ENCODE data around the gene TTC8. TPM values are rescaled to one million over a fixed set of nuclear protein-coding genes. Genes with fewer than 3 reads are reported as not detected.
A peak's percentile ranks its signal among the peaks of the same experiment; 100 is the strongest.

The TTC8 gene
- total RNA-seq, 4 donors from 2014 or later, result 5.1 to 22.3 (median 13.8) TPM

DNA sequence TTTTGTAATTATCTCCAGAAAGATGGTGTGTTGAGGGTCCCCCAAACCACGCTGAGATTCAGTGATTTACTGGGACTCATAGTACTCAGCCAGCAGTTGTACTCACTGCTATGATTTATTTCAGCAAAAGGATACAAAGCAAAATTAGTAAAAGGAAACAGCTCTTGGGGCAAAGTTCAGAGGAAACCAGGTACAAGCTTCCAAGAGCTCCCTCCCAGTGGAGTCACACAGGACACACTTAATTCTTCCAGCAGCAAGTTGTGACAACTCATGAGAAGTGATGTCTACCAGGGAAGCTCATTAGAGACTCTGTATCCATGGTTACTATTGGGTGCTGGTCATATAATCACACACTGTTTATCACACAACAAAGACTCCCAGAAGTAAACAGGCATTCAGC is 38.7 kb downstream of the TTC8 start:
- TF ChIP-seq, protein P1, sequence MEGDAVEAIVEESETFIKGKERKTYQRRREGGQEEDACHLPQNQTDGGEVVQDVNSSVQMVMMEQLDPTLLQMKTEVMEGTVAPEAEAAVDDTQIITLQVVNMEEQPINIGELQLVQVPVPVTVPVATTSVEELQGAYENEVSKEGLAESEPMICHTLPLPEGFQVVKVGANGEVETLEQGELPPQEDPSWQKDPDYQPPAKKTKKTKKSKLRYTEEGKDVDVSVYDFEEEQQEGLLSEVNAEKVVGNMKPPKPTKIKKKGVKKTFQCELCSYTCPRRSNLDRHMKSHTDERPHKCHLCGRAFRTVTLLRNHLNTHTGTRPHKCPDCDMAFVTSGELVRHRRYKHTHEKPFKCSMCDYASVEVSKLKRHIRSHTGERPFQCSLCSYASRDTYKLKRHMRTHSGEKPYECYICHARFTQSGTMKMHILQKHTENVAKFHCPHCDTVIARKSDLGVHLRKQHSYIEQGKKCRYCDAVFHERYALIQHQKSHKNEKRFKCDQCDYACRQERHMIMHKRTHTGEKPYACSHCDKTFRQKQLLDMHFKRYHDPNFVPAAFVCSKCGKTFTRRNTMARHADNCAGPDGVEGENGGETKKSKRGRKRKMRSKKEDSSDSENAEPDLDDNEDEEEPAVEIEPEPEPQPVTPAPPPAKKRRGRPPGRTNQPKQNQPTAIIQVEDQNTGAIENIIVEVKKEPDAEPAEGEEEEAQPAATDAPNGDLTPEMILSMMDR (IDR thresholded peaks at IDR 0.05), result no peak
- no peak for TF ChIP-seq POLR2A (IDR thresholded peaks at IDR 0.05)
- H3K27ac ChIP-seq, result no peak overlapping the region
- no peak for DNase-seq

GRCh38 chr14:88864198-88864597 is 39.7 kb downstream of the TTC8 start:
- TF ChIP-seq, protein P1 (IDR thresholded peaks at IDR 0.05), result no peak
- no peak for TF ChIP-seq POLR2A (IDR thresholded peaks at IDR 0.05)
- H3K36me3 ChIP-seq, result no peaks in the 10 kb centered on the region
- no peaks in the 10 kb centered on the region for H3K4me1 ChIP-seq
- H3K27me3 ChIP-seq, result no peaks in the 10 kb centered on the region
- no peaks in the 10 kb centered on the region for H3K9me3 ChIP-seq
- no peak overlapping the region for H3K27ac ChIP-seq
- DNase-seq, result no peak
- no peak overlapping the region for H3K4me3 ChIP-seq

More for the DNA sequence above, 38.7 kb downstream of the TTC8 start:
- no peaks in the 10 kb centered on the region for H3K9me3 ChIP-seq
- H3K27me3 ChIP-seq, result no peaks in the 10 kb centered on the region
- no peaks in the 10 kb centered on the region for H3K36me3 ChIP-seq
- H3K4me3 ChIP-seq, result no peak overlapping the region
- no peaks in the 10 kb centered on the region for H3K4me1 ChIP-seq

DNA sequence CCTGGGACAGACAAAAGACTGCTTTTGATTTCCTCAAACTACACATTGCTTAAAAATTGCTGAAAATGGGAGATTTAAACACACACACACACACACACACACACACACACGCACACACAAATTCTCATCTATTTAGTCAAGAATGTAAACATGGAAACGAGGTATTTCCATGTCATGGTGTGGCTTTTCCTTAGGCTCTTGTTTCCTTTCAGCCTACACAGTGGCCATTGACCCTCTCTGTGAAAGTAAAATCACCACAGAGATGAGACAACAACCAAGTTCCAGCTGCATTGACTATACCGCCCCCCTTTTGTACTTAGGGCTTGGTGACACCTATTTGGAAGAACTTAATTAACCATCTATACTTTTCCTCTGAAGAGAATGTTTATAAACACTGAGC is 41.9 kb downstream of the TTC8 start:
- no peak for TF ChIP-seq POLR2A (IDR thresholded peaks at IDR 0.05)
- TF ChIP-seq, protein P1 (IDR thresholded peaks at IDR 0.05), result no peak
- H3K4me3 ChIP-seq, result no peak overlapping the region
- no peak for DNase-seq
- H3K27ac ChIP-seq, result no peak overlapping the region
- H3K4me1 ChIP-seq, result no peaks in the 10 kb centered on the region
- no peaks in the 10 kb centered on the region for H3K27me3 ChIP-seq
- peaks cover 0 to 14% (median 0%) of the 10 kb centered on the region in 3 donors for H3K36me3 ChIP-seq
- no peaks in the 10 kb centered on the region for H3K9me3 ChIP-seq

DNA sequence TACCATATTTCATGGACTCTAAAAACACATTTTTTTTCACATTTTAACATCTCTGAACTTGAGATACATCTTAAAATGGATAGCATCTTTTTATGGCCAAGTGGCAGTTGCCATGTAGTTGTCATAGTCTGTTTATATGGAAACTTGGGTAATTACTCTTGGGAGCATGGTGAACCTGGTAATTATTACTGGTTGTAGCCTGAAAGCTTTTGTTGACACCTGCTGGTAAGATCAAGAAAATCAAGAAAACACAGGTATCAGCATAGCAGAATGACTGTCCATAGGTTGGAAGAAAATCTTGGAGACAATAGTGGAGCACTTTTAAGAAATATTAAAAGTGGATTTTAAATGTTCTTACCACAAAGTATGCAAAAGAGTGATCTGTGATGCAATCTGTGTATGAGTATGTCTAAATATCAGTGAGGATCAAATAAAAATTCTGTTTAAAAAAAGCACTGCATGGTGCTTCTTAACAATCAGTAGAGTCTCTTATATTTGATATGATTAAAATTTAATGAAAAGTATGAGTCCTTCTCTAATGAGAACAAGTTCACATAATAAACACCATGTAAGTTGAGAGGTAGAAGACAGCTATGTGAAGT is 44.2 kb downstream of the TTC8 start:
- H3K9me3 ChIP-seq, result no peaks in the 10 kb centered on the region
- H3K36me3 ChIP-seq, result peaks cover 0 to 20% (median 0%) of the 10 kb centered on the region in 3 donors
- H3K4me1 ChIP-seq, result no peaks in the 10 kb centered on the region
- no peak overlapping the region for H3K4me3 ChIP-seq
- H3K27me3 ChIP-seq, result no peaks in the 10 kb centered on the region
- no peak for DNase-seq
- TF ChIP-seq, protein P1 (IDR thresholded peaks at IDR 0.05), result peak in 4 of 6 experiments; percentile 22 to 54 (median 51)
- TF ChIP-seq POLR2A (IDR thresholded peaks at IDR 0.05), result no peak
- no peak overlapping the region for H3K27ac ChIP-seq

- no peak for TF ChIP-seq POLR2A (IDR thresholded peaks at IDR 0.05)
- TF ChIP-seq, protein P1 (IDR thresholded peaks at IDR 0.05), result no peak
- Histone ChIP-seq H3K27ac (no peak overlapping the region), H3K36me3 (peaks cover 0 to 20% (median 0%) of the 10 kb centered on the region in 3 donors), H3K27me3 (no peaks in the 10 kb centered on the region), H3K9me3 (no peaks in the 10 kb centered on the region), H3K4me3 (no peak overlapping the region), H3K4me1 (no peaks in the 10 kb centered on the region)
- DNase-seq, result no peak
Measured at GRCh38 chr14:88870777-88871176, 46.3 kb downstream of the TTC8 start.

Measured in Peyer's patch (tissue), 4 donors.